B cell (primary cell): Measurements from ENCODE around the gene RABGAP1L. TPM values are rescaled to one million over a fixed set of nuclear protein-coding genes. Genes with fewer than 3 reads are reported as not detected.

Experiments used
- ATAC-seq: fragments of 200-7000 bp; cut with Tn5 transposase; one replicate; pipeline ENCODE4 v1.10.0; 2021; ENCODE audit warnings: low read depth, mild to moderate bottlenecking, moderate number of reproducible peaks, moderate library complexity
- CTCF ChIA-PET: fragments of 350-600 bp; sonication (Branson Sonifier 250); formaldehyde crosslinking; loops from one replicate; lab custom pipeline; 2021; ENCODE audit warnings: antibody characterized with exemption, inconsistent platforms; lab: Charles Lee
- POLR2A ChIA-PET: fragments of 350-600 bp; sonication (Branson Sonifier 250); formaldehyde crosslinking; loops from one replicate; lab custom pipeline; 2021; ENCODE audit warnings: antibody characterized with exemption; lab: Charles Lee
- DNase-seq: peaks from one replicate; pipeline ENCODE4 v3.0.0; 2013
- H2AFZ ChIP-seq: 2 replicates; pipeline ENCODE4 v1.6.1; 2012; ENCODE audit warnings: mild to moderate bottlenecking, low read depth, low read length; ENCODE audit not compliant: insufficient read depth, poor library complexity, severe bottlenecking
- H3K27ac ChIP-seq, 2 donors: 1 replicate in 1 of 2; 2 replicates in 1 of 2; pipeline ENCODE4 v1.5.1; 2012 to 2013; ENCODE audit warnings: low read length in 2 of 2, mild to moderate bottlenecking in 2 of 2, moderate library complexity in 1 of 2
- H3K27me3 ChIP-seq, 4 experiments: fragments of 200-600 bp in 1 of 4; sonication (generic) in 1 of 4; replicated peaks in 1 of 4; 1 replicate in 2 of 4; 2 replicates in 2 of 4; pipeline versions ENCODE4 v1.6.1 to v1.7.0; 2013 to 2016; ENCODE audit warnings: low read length in 3 of 4, mild to moderate bottlenecking in 2 of 4, mixed read lengths in 1 of 4, moderate library complexity in 1 of 4; ENCODE audit not compliant: insufficient read depth in 4 of 4, control insufficient read depth in 3 of 4; ENCODE audit errors: control extremely low read depth in 1 of 4
- H3K36me3 ChIP-seq, 2 experiments: replicated peaks in 1 of 2; 1 replicate in 1 of 2; 2 replicates in 1 of 2; pipeline versions ENCODE4 v1.6.1 to v1.7.1; 2013; ENCODE audit warnings: low read length in 1 of 2; ENCODE audit not compliant: insufficient read depth in 2 of 2, control insufficient read depth in 1 of 2; ENCODE audit errors: control extremely low read depth in 1 of 2, extremely low read depth in 1 of 2
- H3K4me1 ChIP-seq, 2 donors: fragments of 200-600 bp in 1 of 2; sonication (generic) in 1 of 2; 1 replicate in 1 of 2; 2 replicates in 1 of 2; pipeline versions ENCODE4 v1.5.1 to v1.6.1; 2013 to 2017; ENCODE audit warnings: low read length in 2 of 2; ENCODE audit not compliant: control insufficient read depth in 2 of 2, insufficient read depth in 2 of 2
- H3K4me2 ChIP-seq: replicated peaks from 2 replicates; pipeline ENCODE3; 2012; ENCODE audit warnings: mild to moderate bottlenecking, low read depth, low read length; ENCODE audit not compliant: poor library complexity, severe bottlenecking
- H3K4me3 ChIP-seq, 5 experiments: fragments of 200-600 bp in 1 of 5; sonication (generic) in 1 of 5; 1 replicate in 3 of 5; 2 replicates in 2 of 5; pipeline versions ENCODE4 v1.5.1 to v1.7.0; 2011 to 2016; ENCODE audit warnings: low read length in 4 of 5, mild to moderate bottlenecking in 4 of 5, low read depth in 2 of 5, control low read depth in 1 of 5, moderate library complexity in 1 of 5; ENCODE audit not compliant: insufficient read depth in 1 of 5; ENCODE audit errors: control extremely low read depth in 1 of 5, extremely low read depth in 1 of 5
- H3K79me2 ChIP-seq: fragments of 200-600 bp; sonication (generic); one replicate; pipeline ENCODE4 v1.6.0; 2016; ENCODE audit warnings: low read length; ENCODE audit not compliant: control insufficient read depth, insufficient read depth
- H3K9ac ChIP-seq: fragments of 200-600 bp; sonication (generic); 2 replicates; pipeline ENCODE4 v1.6.1; 2017; ENCODE audit warnings: mild to moderate bottlenecking, low read length, moderate library complexity
- H3K9me3 ChIP-seq, 3 donors: one replicate each; pipeline versions ENCODE4 v1.6.1 to v1.7.1; 2013; ENCODE audit warnings: low read length in 2 of 3; ENCODE audit not compliant: control insufficient read depth in 2 of 3, insufficient read depth in 1 of 3; ENCODE audit errors: control extremely low read depth in 1 of 3
- H4K20me1 ChIP-seq: 2 replicates; pipeline ENCODE4 v1.6.0; 2012; ENCODE audit warnings: mild to moderate bottlenecking, low read length; ENCODE audit not compliant: insufficient read depth, control insufficient read depth, poor library complexity, severe bottlenecking
- H3K27ac Mint-ChIP-seq: one replicate; pipeline ENCODE4 v1.8.0; 2021; ENCODE audit warnings: mixed read lengths
- H3K27me3 Mint-ChIP-seq: one replicate; pipeline ENCODE4 v1.8.0; 2021; ENCODE audit warnings: mixed read lengths
- H3K4me1 Mint-ChIP-seq: one replicate; pipeline ENCODE4 v1.8.0; 2021; ENCODE audit warnings: mixed read lengths
- H3K4me3 Mint-ChIP-seq: one replicate; pipeline ENCODE4 v1.8.0; 2021; ENCODE audit warnings: mixed read lengths
- H3K9me3 Mint-ChIP-seq: one replicate; pipeline ENCODE4 v1.8.0; 2022; ENCODE audit warnings: mixed read lengths; ENCODE audit not compliant: insufficient read depth
- CTCF ChIP-seq: fragments of 200-600 bp; IDR thresholded peaks from one replicate; pipeline ENCODE4 v1.8.0; 2022; ENCODE audit warnings: antibody characterized with exemption, mild to moderate bottlenecking
- EZH2 ChIP-seq: IDR thresholded peaks from 2 replicates; pipeline ENCODE4 v1.6.1; 2012; ENCODE audit warnings: borderline replicate concordance, low read depth, mild to moderate bottlenecking, moderate library complexity, low read length; ENCODE audit not compliant: insufficient read depth, poor library complexity, severe bottlenecking
- WGBS: methylation state at CpG from one replicate; pipeline ENCODE4 v1.1.5; 2013; ENCODE audit warnings: missing lambda C conversion rate; ENCODE audit not compliant: insufficient coverage; 5-methylcytosine and 5-hydroxymethylcytosine counted together
- intact Hi-C: fragments of 100-400 bp; cut with micrococcal nuclease; formaldehyde crosslinking; loops from one replicate; pipeline ENCODE4 v1.10.0; 2022
- polyA plus RNA-seq: library from polyadenylated mRNA; depleted of rRNA; stranded (reverse); fragments of >200 nt; gene quantifications from 2 replicates; pipeline ENCODE4 v1.2.3, GENCODE V29; 2012
- total RNA-seq, 2 donors: library from RNA; stranded (reverse); fragments of 120-200 nt in 1 of 2; gene quantifications; 1 replicate in 1 of 2; 2 replicates in 1 of 2; pipeline versions ENCODE4 v1.2.3 to v1.2.4, GENCODE V29; 2013 to 2022

RABGAP1L gene
- total and polyA plus RNA-seq, 2 donors (not counting 1 experiment from before 2014, with no cell fraction given): 34.9 to 159 TPM

- no CpG with 5 or more reads among the region's 3 CpGs for WGBS
- H2AFZ ChIP-seq: no peak overlapping the region
- no peak overlapping the region for H3K27ac Mint-ChIP-seq
Observed at GRCh38 chr1:174366946-174367345, 207.6 kb downstream of the RABGAP1L start.

GRCh38 chr1:174367892-174368291 is 208.6 kb downstream of the RABGAP1L start:
- peaks cover 8% of the 10 kb centered on the region for H3K79me2 ChIP-seq
- no peak overlapping the region for H3K27ac ChIP-seq
- TF ChIP-seq EZH2 (no peak), CTCF (no peak)
- H3K4me1 ChIP-seq: no peaks in the 10 kb centered on the region
- H4K20me1 ChIP-seq: peaks cover 6% of the 10 kb centered on the region
- H3K36me3 ChIP-seq: peaks cover 0 to 4% of the 10 kb centered on the region in 2 experiments
- Mint-ChIP-seq H3K9me3 (no peaks in the 10 kb centered on the region), H3K27ac (no peak overlapping the region), H3K27me3 (no peaks in the 10 kb centered on the region), H3K4me1 (peaks cover 15% of the 10 kb centered on the region), H3K4me3 (no peak overlapping the region)
- no peak overlapping the region for H3K4me2 ChIP-seq
- DNase-seq: no peak
- H2AFZ ChIP-seq: no peak overlapping the region
- ChIA-PET POLR2A (no interaction called here), CTCF (no interaction called here)
- no peak overlapping the region for H3K4me3 ChIP-seq
- intact Hi-C loops: no loop called here
- no peak overlapping the region for H3K9ac ChIP-seq
- ATAC-seq: no peak
- H3K9me3 ChIP-seq: no peaks in the 10 kb centered on the region
- WGBS: 100% methylated on average over 2 of the region's 5 CpGs
- H3K27me3 ChIP-seq: no peaks in the 10 kb centered on the region

More at GRCh38 chr1:174366946-174367345, 207.6 kb downstream of the RABGAP1L start:
- ChIA-PET POLR2A (no interaction called here), CTCF (interaction anchor here (0.6 kb wide), 1 partner anchor 390 kb away, joined by 6 read pairs; no protein-coding TSS in a partner anchor)
- intact Hi-C loops: no loop called here
- Mint-ChIP-seq H3K27me3 (no peaks in the 10 kb centered on the region), H3K9me3 (no peaks in the 10 kb centered on the region), H3K4me3 (no peak overlapping the region), H3K4me1 (peaks cover 22% of the 10 kb centered on the region)
- DNase-seq (no peak), ATAC-seq (no peak)
- Histone ChIP-seq H3K4me1 (no peaks in the 10 kb centered on the region), H3K4me2 (no peak overlapping the region), H3K9ac (no peak overlapping the region), H3K27ac (no peak overlapping the region), H3K4me3 (no peak overlapping the region), H4K20me1 (peaks cover 6% of the 10 kb centered on the region), H3K36me3 (peaks cover 0 to 4% of the 10 kb centered on the region in 2 experiments), H3K79me2 (peaks cover 12% of the 10 kb centered on the region), H3K27me3 (no peaks in the 10 kb centered on the region), H3K9me3 (no peaks in the 10 kb centered on the region)
- no peak for TF ChIP-seq CTCF
- no peak for TF ChIP-seq EZH2
